HEK293 (cell line): ENCODE measurements around the gene TNFRSF13B.
A peak's percentile ranks its signal among the peaks of the same experiment; 100 is the strongest.

Source experiments
- CTCF ChIA-PET: fragments of 350-600 bp; formaldehyde crosslinking; extraction: SDS; loops from one replicate; lab custom pipeline; 2021; ENCODE audit warnings: antibody characterized with exemption; lab: Yijun Ruan, JAX
- POLR2A ChIA-PET: fragments of 300-600 bp; formaldehyde crosslinking; extraction: SDS; loops from one replicate; lab custom pipeline; 2020; ENCODE audit warnings: antibody characterized with exemption, inconsistent platforms; lab: Yijun Ruan, JAX
- H3K27ac ChIP-seq: fragments of 200-500 bp; sonication (Bioruptor generic); 2 replicates; pipeline ENCODE4 v1.5.1; 2014; ENCODE audit warnings: low read depth, low read length, control low read depth, inconsistent platforms; ENCODE audit errors: extremely low read depth
- H3K36me3 ChIP-seq, 2 experiments: fragments of 200-500 bp in 1 of 2; sonication (Bioruptor generic) in 1 of 2; 1 replicate in 1 of 2; 2 replicates in 1 of 2; pipeline ENCODE4 v1.5.1; 2014 to 2017; ENCODE audit warnings: inconsistent platforms in 2 of 2, low read length in 2 of 2; ENCODE audit not compliant: control insufficient read depth in 2 of 2, insufficient read depth in 1 of 2
- H3K4me1 ChIP-seq: fragments of 200-500 bp; sonication (Bioruptor generic); 2 replicates; pipeline ENCODE4 v1.5.1; 2014; ENCODE audit warnings: mild to moderate bottlenecking, low read length, inconsistent platforms; ENCODE audit not compliant: control insufficient read depth, insufficient read depth
- H3K4me3 ChIP-seq: 2 replicates; pipeline ENCODE4 v1.5.1; 2011; ENCODE audit warnings: low read depth, mild to moderate bottlenecking, control low read depth, low read length, moderate library complexity
- H3K9me3 ChIP-seq: fragments of 200-500 bp; sonication (Bioruptor generic); 2 replicates; pipeline ENCODE4 v1.5.1; 2014; ENCODE audit warnings: low read depth, low read length, inconsistent platforms; ENCODE audit not compliant: control insufficient read depth, insufficient read depth
- BCL11B ChIP-seq: fragments of 450-650 bp; formaldehyde crosslinking; IDR thresholded peaks from 2 replicates; pipeline ENCODE4 v1.5.1; 2016; ENCODE audit warnings: low read depth, missing biosample characterization, missing genetic modification characterization
- HOXD13 ChIP-seq: sonication (generic); formaldehyde crosslinking; IDR thresholded peaks from 2 replicates; pipeline ENCODE4 v1.8.0; 2022; ENCODE audit warnings: missing genetic modification reagents, borderline replicate concordance
- INSM2 ChIP-seq: fragments of 450-650 bp; formaldehyde crosslinking; IDR thresholded peaks from 2 replicates; pipeline ENCODE4 v1.5.1; 2016; ENCODE audit warnings: missing biosample characterization, missing genetic modification characterization
- KLF7 ChIP-seq: fragments of 450-650 bp; formaldehyde crosslinking; IDR thresholded peaks from 2 replicates; pipeline ENCODE4 v1.5.1; 2016; ENCODE audit warnings: missing biosample characterization, missing genetic modification characterization, borderline replicate concordance
- KLF8 ChIP-seq: fragments of 450-650 bp; formaldehyde crosslinking; IDR thresholded peaks from 2 replicates; pipeline ENCODE4 v1.5.1; 2016; ENCODE audit warnings: missing biosample characterization, missing genetic modification characterization
- PRDM10 ChIP-seq: fragments of 450-650 bp; formaldehyde crosslinking; IDR thresholded peaks from 2 replicates; pipeline ENCODE4 v1.5.1; 2016; ENCODE audit warnings: missing biosample characterization, missing genetic modification characterization
- ZIC2 ChIP-seq: fragments of 450-650 bp; formaldehyde crosslinking; IDR thresholded peaks from 2 replicates; pipeline ENCODE4 v1.5.1; 2016; ENCODE audit warnings: missing biosample characterization, missing genetic modification characterization
- ZNF114 ChIP-seq: fragments of 450-650 bp; formaldehyde crosslinking; IDR thresholded peaks from 2 replicates; pipeline ENCODE4 v1.5.0; 2017; ENCODE audit warnings: missing biosample characterization, missing genetic modification characterization
- ZNF138 ChIP-seq: fragments of 450-650 bp; formaldehyde crosslinking; IDR thresholded peaks from 2 replicates; pipeline ENCODE4 v1.5.1; 2016; ENCODE audit warnings: missing biosample characterization, missing genetic modification characterization, borderline replicate concordance
- ZNF148 ChIP-seq: fragments of 450-650 bp; formaldehyde crosslinking; IDR thresholded peaks from 2 replicates; pipeline ENCODE4 v1.5.0; 2017; ENCODE audit warnings: missing biosample characterization, missing genetic modification characterization, borderline replicate concordance
- ZNF16 ChIP-seq: fragments of 450-650 bp; formaldehyde crosslinking; IDR thresholded peaks from 2 replicates; pipeline ENCODE4 v1.5.1; 2016; ENCODE audit warnings: low read depth, missing biosample characterization, missing genetic modification characterization
- ZNF366 ChIP-seq: fragments of 450-650 bp; formaldehyde crosslinking; conservative IDR thresholded peaks from 2 replicates; pipeline ENCODE4 v1.5.1; 2016; ENCODE audit warnings: missing biosample characterization, missing genetic modification characterization
- ZNF558 ChIP-seq: fragments of 450-650 bp; formaldehyde crosslinking; IDR thresholded peaks from 2 replicates; pipeline ENCODE4 v1.5.1; 2016; ENCODE audit warnings: missing biosample characterization, missing genetic modification characterization
- TF ChIP-seq, protein P1 (sequence below): IDR thresholded peaks from 2 replicates; pipeline ENCODE4 v1.6.1; 2011; ENCODE audit warnings: mild to moderate bottlenecking, low read depth, low read length, borderline replicate concordance
- TF ChIP-seq, protein P2 (sequence below): fragments of 450-650 bp; formaldehyde crosslinking; IDR thresholded peaks from 2 replicates; pipeline ENCODE4; 2016; ENCODE audit warnings: missing biosample characterization, missing genetic modification characterization

Gene TNFRSF13B

GRCh38 chr17:16936536-16937310, 35.2 kb downstream of the TNFRSF13B start:
- POLR2A ChIA-PET, result no interaction called here
- no peaks in the 10 kb centered on the region for H3K9me3 ChIP-seq
- no peaks in the 10 kb centered on the region for H3K36me3 ChIP-seq
- CTCF ChIA-PET, result interaction anchor here (0.7 to 1.0 kb wide), 2 partner anchors 54 to 1560 kb away, joined by 3 read pairs; no protein-coding TSS in a partner anchor
- H3K4me1 ChIP-seq, result no peaks in the 10 kb centered on the region
- H3K27ac ChIP-seq, result no peak overlapping the region
- no peak overlapping the region for H3K4me3 ChIP-seq
- no peak for TF ChIP-seq KLF8 (tag by site-specific recombination)
- TF ChIP-seq ZNF138 (tag by site-specific recombination), result no peak
- peak; percentile 95 for TF ChIP-seq ZIC2 (tag by site-specific recombination)
- no peak for TF ChIP-seq INSM2 (tag by site-specific recombination)
- TF ChIP-seq PRDM10, result no peak
- TF ChIP-seq ZNF114 (tag by site-specific recombination), result no peak
- no peak for TF ChIP-seq ZNF148 (tag by site-specific recombination)
- no peak for TF ChIP-seq ZNF16

- no peaks in the 10 kb centered on the region for H3K9me3 ChIP-seq
- H3K27ac ChIP-seq, result no peak overlapping the region
- ChIA-PET CTCF (interaction anchor here (1.0 kb wide), 1 partner anchor 54 kb away, joined by 3 read pairs; no protein-coding TSS in a partner anchor), POLR2A (no interaction called here)
- no peak overlapping the region for H3K4me3 ChIP-seq
- TF ChIP-seq, protein P1, sequence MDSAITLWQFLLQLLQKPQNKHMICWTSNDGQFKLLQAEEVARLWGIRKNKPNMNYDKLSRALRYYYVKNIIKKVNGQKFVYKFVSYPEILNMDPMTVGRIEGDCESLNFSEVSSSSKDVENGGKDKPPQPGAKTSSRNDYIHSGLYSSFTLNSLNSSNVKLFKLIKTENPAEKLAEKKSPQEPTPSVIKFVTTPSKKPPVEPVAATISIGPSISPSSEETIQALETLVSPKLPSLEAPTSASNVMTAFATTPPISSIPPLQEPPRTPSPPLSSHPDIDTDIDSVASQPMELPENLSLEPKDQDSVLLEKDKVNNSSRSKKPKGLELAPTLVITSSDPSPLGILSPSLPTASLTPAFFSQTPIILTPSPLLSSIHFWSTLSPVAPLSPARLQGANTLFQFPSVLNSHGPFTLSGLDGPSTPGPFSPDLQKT, result no peak
- no peak for TF ChIP-seq HOXD13 (CRISPR knock-in tag)
- no peak for TF ChIP-seq ZNF366 (tag by site-specific recombination)
- H3K36me3 ChIP-seq, result no peaks in the 10 kb centered on the region
- H3K4me1 ChIP-seq, result no peaks in the 10 kb centered on the region
Observed at GRCh38 chr17:16935786-16936185, 36.1 kb downstream of the TNFRSF13B start.

DNA sequence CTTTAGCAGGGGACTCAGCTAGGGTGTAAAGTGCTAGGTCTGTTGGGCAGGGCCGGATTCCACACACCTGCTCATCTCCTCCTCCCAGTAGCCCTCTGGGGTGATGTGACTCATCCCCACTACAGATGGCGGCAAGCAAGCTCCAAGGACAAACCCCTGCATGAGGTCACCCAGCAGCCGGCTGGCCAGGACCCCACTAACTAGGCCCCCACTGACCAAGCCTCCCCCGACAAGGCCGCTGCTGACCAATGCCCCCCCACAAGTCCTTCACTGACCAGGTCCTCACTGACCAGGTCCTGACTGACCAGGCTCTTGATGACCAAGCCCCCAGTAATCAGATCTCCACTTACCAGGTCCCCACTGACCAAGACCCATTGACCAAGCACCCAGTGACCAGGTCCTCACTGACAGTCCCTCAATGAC, 36.7 kb downstream of the TNFRSF13B start:
- Histone ChIP-seq H3K4me3 (no peak overlapping the region), H3K27ac (no peak overlapping the region), H3K4me1 (no peaks in the 10 kb centered on the region), H3K36me3 (no peaks in the 10 kb centered on the region)
- ChIA-PET CTCF (no interaction called here), POLR2A (no interaction called here)
- TF ChIP-seq KLF7 (no peak), BCL11B (tag by site-specific recombination) (peak; percentile 69), ZNF558 (tag by site-specific recombination) (no peak)
- TF ChIP-seq, protein P2, sequence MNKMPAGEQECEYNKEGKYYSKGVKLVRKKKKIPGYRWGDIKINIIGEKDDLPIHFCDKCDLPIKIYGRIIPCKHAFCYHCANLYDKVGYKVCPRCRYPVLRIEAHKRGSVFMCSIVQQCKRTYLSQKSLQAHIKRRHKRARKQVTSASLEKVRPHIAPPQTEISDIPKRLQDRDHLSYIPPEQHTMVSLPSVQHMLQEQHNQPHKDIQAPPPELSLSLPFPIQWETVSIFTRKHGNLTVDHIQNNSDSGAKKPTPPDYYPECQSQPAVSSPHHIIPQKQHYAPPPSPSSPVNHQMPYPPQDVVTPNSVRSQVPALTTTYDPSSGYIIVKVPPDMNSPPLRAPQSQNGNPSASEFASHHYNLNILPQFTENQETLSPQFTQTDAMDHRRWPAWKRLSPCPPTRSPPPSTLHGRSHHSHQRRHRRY (tag by site-specific recombination), result no peak
- TF ChIP-seq, all 188 proteins: peak for 1
- H3K9me3 ChIP-seq, result no peaks in the 10 kb centered on the region
